Right ventricle myocardium superior (tissue), 1 donor: ENCODE measurements around the gene PCDHGA5. TPM values are rescaled to one million over a fixed set of nuclear protein-coding genes. Genes with fewer than 3 reads are reported as not detected.
A peak's percentile ranks its signal among the peaks of the same experiment; 100 is the strongest.
"Not testable (repeated sequence)": the region's sequence is repeated elsewhere in the genome, so short reads cannot be mapped to it uniquely, and the experiment has no call there.

ENCODE experiments used
- ATAC-seq: fragments of 200-7000 bp; cut with Tn5 transposase; one replicate; pipeline ENCODE4 v1.9.1; 2020; ENCODE audit warnings: mild to moderate bottlenecking; ENCODE audit not compliant: poor library complexity
- DNase-seq: peaks from one replicate; pipeline ENCODE4 v3.0.0-alpha.2; 2020
- intact Hi-C: fragments of 100-400 bp; cut with DNase I; formaldehyde crosslinking; loops from one replicate; pipeline ENCODE4 v1.11.2; 2022
- long read RNA-seq: library from polyadenylated mRNA; unstranded; transcript quantifications from one replicate; pipeline ENCODE4 v2.0.0, GENCODE V29; 2021
- total RNA-seq: library from RNA; stranded (reverse); fragmentation: NEBNext Ultra II Directional; extraction: Animal tissue kit (Norgen Biotek cat#: 25700); gene quantifications from one replicate; pipeline ENCODE4 v1.2.1, GENCODE V29; 2021
- donor health status: DM: no; HTN: yes; CAD: no; lungs with severe emphysema.

PCDHGA5 gene
- 6.6 TPM for total RNA-seq
- long read RNA-seq, result 0 reads

- ATAC-seq (peak; percentile 64), DNase-seq (no peak)
- intact Hi-C loops, result no loop called here
These were observed at the start of gene PCDHGA5 for GRCh38 chr5:141363952-141364660. Gene PCDHGA5, plus strand, starts transcription at chr5:141364162. Its CDS starts 169 bp downstream, at chr5:141364331.

GRCh38 chr5:141316963-141317362 is 47.0 kb upstream of the PCDHGA5 start:
- ATAC-seq, DNase-seq, intact Hi-C loops: not testable (repeated sequence)

- DNase-seq (no peak), ATAC-seq (no peak)
- intact Hi-C loops, result no loop called here
These were observed 44.8 kb upstream of the PCDHGA5 start for GRCh38 chr5:141319202-141319601.

- intact Hi-C loops, result loop anchor here (5.0 kb wide), 1 partner anchor 243 kb away; no protein-coding TSS in a partner anchor
- DNase-seq, result no peak
- ATAC-seq, result no peak
These were observed 44.3 kb upstream of the PCDHGA5 start for GRCh38 chr5:141319699-141320098.

GRCh38 chr5:141320225-141321169 is 43.5 kb upstream of the PCDHGA5 start, which contains the start of gene TAF7:
Gene TAF7, minus strand, starts transcription at chr5:141320784. Its CDS starts 740 bp downstream, at chr5:141320044.
- peak; percentile 94 for DNase-seq
- intact Hi-C loops, result loop anchor here (5.0 kb wide), 1 partner anchor 242 kb away; no protein-coding TSS in a partner anchor
- ATAC-seq, result peak; percentile 100

- DNase-seq (no peak), ATAC-seq (no peak)
- intact Hi-C loops, result loop anchor here (5.0 kb wide), 1 partner anchor 240 kb away; no protein-coding TSS in a partner anchor
These were observed 41.7 kb upstream of the PCDHGA5 start for GRCh38 chr5:141322261-141322660.

- intact Hi-C loops, result no loop called here
- ATAC-seq (peak; percentile 92), DNase-seq (peak; percentile 81)
These were observed 37.7 kb upstream of the PCDHGA5 start for GRCh38 chr5:141326088-141326854.

- intact Hi-C loops, result no loop called here
- ATAC-seq (no peak), DNase-seq (no peak)
These were observed 35.7 kb upstream of the PCDHGA5 start for GRCh38 chr5:141328231-141328630.

GRCh38 chr5:141330299-141331080 is 33.5 kb upstream of the PCDHGA5 start, which contains the start of gene PCDHGA1:
Gene PCDHGA1, plus strand, starts transcription at chr5:141330514.
- peak; percentile 64 for ATAC-seq
- DNase-seq, result no peak

GRCh38 chr5:141332571-141332970 is 31.4 kb upstream of the PCDHGA5 start:
- ATAC-seq, intact Hi-C loops, DNase-seq: not testable (repeated sequence)

More at GRCh38 chr5:141330299-141331080, 33.5 kb upstream of the PCDHGA5 start, which contains the start of gene PCDHGA1:
- intact Hi-C loops, result no loop called here

GRCh38 chr5:141338538-141339306 is 25.2 kb upstream of the PCDHGA5 start, which contains the start of gene PCDHGA2:
Gene PCDHGA2, plus strand, starts transcription at chr5:141338760.
- DNase-seq (no peak), ATAC-seq (peak; percentile 67)
- intact Hi-C loops, result no loop called here

GRCh38 chr5:141340781-141341354 is 23.1 kb upstream of the PCDHGA5 start:
- intact Hi-C loops, ATAC-seq: not testable (repeated sequence)
- peak; percentile 54 for DNase-seq

- DNase-seq (no peak), ATAC-seq (peak; percentile 67)
- intact Hi-C loops, result no loop called here
These were observed 21.2 kb upstream of the PCDHGA5 start for GRCh38 chr5:141342773-141343172.

GRCh38 chr5:141343242-141343952 is 20.6 kb upstream of the PCDHGA5 start, which contains the start of gene PCDHGA3:
Gene PCDHGA3, plus strand, starts transcription at chr5:141343829. Its CDS starts 205 bp downstream, at chr5:141344034.
- ATAC-seq (peak; percentile 66), DNase-seq (no peak)
- intact Hi-C loops, result no loop called here

GRCh38 chr5:141343953-141344463 is 20.0 kb upstream of the PCDHGA5 start:
- ATAC-seq (peak; percentile 21), DNase-seq (no peak)
- intact Hi-C loops, result no loop called here
